Measurements from ENCODE around the gene TMEM39A. TPM values are rescaled to one million over a fixed set of nuclear protein-coding genes. Genes with fewer than 3 reads are reported as not detected.

Gene TMEM39A
- total and polyA plus RNA-seq, 4 donors: 4.7 to 69.2 (median 17.5) TPM

DNA sequence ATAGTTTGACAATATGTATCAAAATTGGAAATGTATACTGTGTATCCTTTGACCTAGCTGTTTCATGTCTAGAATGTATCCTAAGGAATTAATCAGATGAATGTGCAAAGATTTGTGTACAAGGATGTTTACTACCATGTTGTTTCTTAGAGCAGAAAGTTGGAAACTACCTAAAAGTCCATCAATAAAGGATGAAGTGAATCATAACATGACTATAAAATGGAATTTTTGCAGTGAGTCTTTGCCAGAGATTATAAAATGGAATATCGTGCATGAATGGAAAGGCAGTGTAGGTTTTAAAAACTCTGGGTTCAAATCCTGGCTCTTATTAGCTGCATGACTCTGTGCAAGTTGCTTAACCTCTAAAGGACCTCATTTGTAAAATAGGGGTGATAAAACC, 19.7 kb upstream of the TMEM39A start:
- Histone ChIP-seq H3K4me1 (ENCODE audit: control insufficient read depth in 4 of 4, insufficient read depth in 4 of 4, low read length in 3 of 4) (no peaks in the 10 kb centered on the region), H3K9me3 (ENCODE audit: control insufficient read depth in 4 of 4, low read length in 3 of 4) (no peaks in the 10 kb centered on the region), H3K4me3 (ENCODE audit: low read depth in 1 of 3, low read length in 3 of 3) (no peak overlapping the region), H3K27ac (ENCODE audit: low read depth in 1 of 2, low read length in 2 of 2) (no peak overlapping the region), H3K36me3 (ENCODE audit: control insufficient read depth in 4 of 4, insufficient read depth in 3 of 4, low read depth in 1 of 4, low read length in 3 of 4) (peaks cover 8 to 40% (median 18%) of the 10 kb centered on the region in 4 donors), H3K9ac (ENCODE audit: low read depth in 1 of 2, low read length in 2 of 2) (no peak overlapping the region), H3K27me3 (ENCODE audit: control insufficient read depth in 4 of 4, insufficient read depth in 4 of 4, low read length in 3 of 4) (no peaks in the 10 kb centered on the region)
- TF ChIP-seq MAX (IDR thresholded peaks at IDR 0.05) (no peak), TAF1 (conservative IDR thresholded peaks at IDR 0.05) (no peak), FOXA2 (IDR thresholded peaks at IDR 0.05) (no peak), GABPA (IDR thresholded peaks at IDR 0.05 in 1 of 2, conservative IDR thresholded peaks at IDR 0.05 in 1 of 2) (no peak)
- 93% methylated on average over 1 of the region's 1 CpG for WGBS
- no peak for DNase-seq (ENCODE audit: low spot score)

DNA sequence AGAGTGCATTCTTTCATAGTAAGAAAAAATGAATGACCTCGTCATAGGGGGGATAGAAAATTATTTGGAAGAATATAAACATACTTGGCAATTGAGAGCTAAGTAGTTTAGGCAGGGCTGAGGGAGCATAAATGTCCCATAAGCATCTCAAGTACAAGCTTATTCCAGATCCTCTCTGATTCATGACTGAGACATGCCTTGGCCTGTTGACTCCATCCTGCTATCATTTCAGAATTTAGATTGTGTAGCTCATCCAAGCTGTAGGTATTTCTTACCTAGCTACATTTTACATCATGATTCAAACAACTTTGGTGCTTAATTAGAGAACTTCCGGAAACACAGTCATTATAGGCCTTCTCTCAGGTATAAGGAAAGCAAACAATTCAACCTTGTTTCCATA, 17.7 kb upstream of the TMEM39A start:
- WGBS: 96% methylated on average over 2 of the region's 2 CpGs
- Histone ChIP-seq H3K9ac (ENCODE audit: low read depth in 1 of 2, low read length in 2 of 2) (no peak overlapping the region), H3K36me3 (ENCODE audit: control insufficient read depth in 4 of 4, insufficient read depth in 3 of 4, low read depth in 1 of 4, low read length in 3 of 4) (peaks cover 4 to 41% (median 24%) of the 10 kb centered on the region in 4 donors)

More for the DNA sequence above, 17.7 kb upstream of the TMEM39A start:
- Histone ChIP-seq H3K9me3 (ENCODE audit: control insufficient read depth in 4 of 4, low read length in 3 of 4) (no peaks in the 10 kb centered on the region), H3K27me3 (ENCODE audit: control insufficient read depth in 4 of 4, insufficient read depth in 4 of 4, low read length in 3 of 4) (no peaks in the 10 kb centered on the region), H3K27ac (ENCODE audit: low read depth in 1 of 2, low read length in 2 of 2) (no peak overlapping the region), H3K4me3 (ENCODE audit: low read depth in 1 of 3, low read length in 3 of 3) (no peak overlapping the region), H3K4me1 (ENCODE audit: control insufficient read depth in 4 of 4, insufficient read depth in 4 of 4, low read length in 3 of 4) (no peaks in the 10 kb centered on the region)
- TF ChIP-seq RAD21 (IDR thresholded peaks at IDR 0.05): no peak
- TF ChIP-seq ATF3 (IDR thresholded peaks at IDR 0.05): no peak
- no peak for TF ChIP-seq GABPA (IDR thresholded peaks at IDR 0.05 in 1 of 2, conservative IDR thresholded peaks at IDR 0.05 in 1 of 2)
- TF ChIP-seq ZBTB33 (IDR thresholded peaks at IDR 0.05): no peak
- TF ChIP-seq HNF4G (IDR thresholded peaks at IDR 0.05): no peak
- TF ChIP-seq RXRA (IDR thresholded peaks at IDR 0.05): no peak
- TF ChIP-seq CTCF (IDR thresholded peaks at IDR 0.05; ENCODE audit: low read depth, low read length, missing input control): no peak
- no peak for TF ChIP-seq JUND (IDR thresholded peaks at IDR 0.05)
- TF ChIP-seq MAX (IDR thresholded peaks at IDR 0.05): no peak
- TF ChIP-seq REST (IDR thresholded peaks at IDR 0.05): no peak
- TF ChIP-seq EGR1 (IDR thresholded peaks at IDR 0.05; ENCODE audit: low read depth in 2 of 2): no peak
- TF ChIP-seq SP1 (IDR thresholded peaks at IDR 0.05): no peak
- no peak for TF ChIP-seq TAF1 (conservative IDR thresholded peaks at IDR 0.05)
- TF ChIP-seq FOXA2 (IDR thresholded peaks at IDR 0.05): no peak
- no peak for TF ChIP-seq YY1 (IDR thresholded peaks at IDR 0.05)
- no peak for TF ChIP-seq HNF4A (conservative IDR thresholded peaks at IDR 0.05)
- no peak for DNase-seq (ENCODE audit: low spot score)

Measured in liver (tissue), 9 donors.